ENCODE data around the gene NTNG2.

Gene NTNG2

GRCh38 chr9:132146575-132146974 is 15.3 kb upstream of the NTNG2 start:
- no peak for DNase-seq

- DNase-seq = no peak
Measured at GRCh38 chr9:132147331-132147730, 14.5 kb upstream of the NTNG2 start.

- no peak for DNase-seq
Measured at GRCh38 chr9:132147839-132148238, 14.0 kb upstream of the NTNG2 start.

GRCh38 chr9:132150256-132150655 is 11.6 kb upstream of the NTNG2 start:
- DNase-seq = no peak

GRCh38 chr9:132151118-132151517 is 10.7 kb upstream of the NTNG2 start:
- DNase-seq = no peak

- no peak for DNase-seq
Measured at GRCh38 chr9:132152231-132152630, 9.6 kb upstream of the NTNG2 start.

GRCh38 chr9:132154863-132155567 is 6.8 kb upstream of the NTNG2 start:
- no peak for DNase-seq

- DNase-seq = no peak
Measured at GRCh38 chr9:132155568-132155895, 6.3 kb upstream of the NTNG2 start.

GRCh38 chr9:132156262-132156661 is 5.6 kb upstream of the NTNG2 start:
- DNase-seq = no peak

GRCh38 chr9:132157347-132158116 is 4.3 kb upstream of the NTNG2 start:
- DNase-seq = no peak

- peak; percentile 60 for DNase-seq
Measured at GRCh38 chr9:132160802-132161742, 786 bp upstream of the NTNG2 start.

GRCh38 chr9:132162764-132163456 is 1.1 kb downstream of the NTNG2 start:
- DNase-seq = no peak

- DNase-seq = no peak
Measured at GRCh38 chr9:132163457-132163875, 1.6 kb downstream of the NTNG2 start.

- no peak for DNase-seq
Measured at GRCh38 chr9:132163876-132164603, 2.2 kb downstream of the NTNG2 start.

- no peak for DNase-seq
Measured at GRCh38 chr9:132164604-132165362, 2.9 kb downstream of the NTNG2 start.

GRCh38 chr9:132166599-132166998 is 4.7 kb downstream of the NTNG2 start:
- DNase-seq = no peak

- DNase-seq = no peak
Measured at GRCh38 chr9:132167192-132167591, 5.3 kb downstream of the NTNG2 start.

GRCh38 chr9:132168347-132168746 is 6.5 kb downstream of the NTNG2 start:
- DNase-seq = peak; percentile 29

GRCh38 chr9:132168851-132169250 is 7.0 kb downstream of the NTNG2 start:
- no peak for DNase-seq

- peak; percentile 46 for DNase-seq
Measured at GRCh38 chr9:132169672-132170392, 8.0 kb downstream of the NTNG2 start.
